Stimulated activated CD4-positive, alpha-beta T cell treated with anti-CD3 and anti-CD28 coated beads, TNF-alpha, amount 100 ng/mL, for 24 hours (primary cell): ENCODE measurements around the gene FLT3LG.

Source experiments
- DNase-seq, 3 experiments: peaks; one replicate each; pipeline ENCODE4 v3.0.0-alpha.2; 2020; ENCODE audit warnings: low read depth in 3 of 3

The FLT3LG gene

DNA sequence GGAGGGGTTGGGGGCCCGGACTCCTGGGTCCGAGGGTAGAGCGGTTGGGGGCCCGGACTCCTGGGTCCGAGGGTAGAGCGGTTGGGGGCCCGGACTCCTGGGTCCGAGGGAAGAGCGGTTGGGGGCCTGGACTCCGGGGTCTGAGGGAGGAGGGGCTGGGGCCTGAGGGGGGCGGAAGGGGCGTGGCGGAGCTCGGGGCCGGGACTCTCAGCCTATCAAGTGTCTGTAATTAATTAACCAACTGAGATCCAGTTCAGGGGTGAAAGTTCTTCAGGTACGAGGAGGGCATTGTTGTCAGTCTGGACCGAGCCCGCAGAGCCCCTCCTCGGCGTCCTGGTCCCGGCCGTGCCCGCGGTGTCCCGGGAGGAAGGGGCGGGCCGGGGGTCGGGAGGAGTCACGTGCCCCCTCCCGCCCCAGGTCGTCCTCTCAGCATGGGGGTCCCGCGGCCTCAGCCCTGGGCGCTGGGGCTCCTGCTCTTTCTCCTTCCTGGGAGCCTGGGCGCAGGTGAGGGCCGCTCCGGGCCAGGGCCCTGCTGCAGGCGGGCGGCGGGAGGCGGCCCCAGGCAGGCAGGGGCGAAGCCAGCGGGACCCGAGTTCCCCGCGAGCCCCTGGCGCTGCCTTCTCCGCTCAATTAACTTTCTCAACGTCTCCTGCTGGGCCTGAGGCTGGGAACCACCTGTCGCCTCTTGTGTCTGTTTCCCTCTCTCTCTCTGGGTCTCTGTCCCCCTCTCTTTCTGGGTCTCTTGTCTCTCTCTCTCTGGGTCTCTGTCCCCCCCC lies 39.1 kb downstream of the FLT3LG start:
- peak in 1 of 3 experiments; percentile 34 for DNase-seq

- no peak for DNase-seq
Measured at GRCh38 chr19:49513746-49514118, 39.7 kb downstream of the FLT3LG start.

GRCh38 chr19:49514151-49514550 lies 40.1 kb downstream of the FLT3LG start:
- DNase-seq, result no peak

- no peak for DNase-seq
Measured at GRCh38 chr19:49515767-49516166, 41.8 kb downstream of the FLT3LG start.

DNA sequence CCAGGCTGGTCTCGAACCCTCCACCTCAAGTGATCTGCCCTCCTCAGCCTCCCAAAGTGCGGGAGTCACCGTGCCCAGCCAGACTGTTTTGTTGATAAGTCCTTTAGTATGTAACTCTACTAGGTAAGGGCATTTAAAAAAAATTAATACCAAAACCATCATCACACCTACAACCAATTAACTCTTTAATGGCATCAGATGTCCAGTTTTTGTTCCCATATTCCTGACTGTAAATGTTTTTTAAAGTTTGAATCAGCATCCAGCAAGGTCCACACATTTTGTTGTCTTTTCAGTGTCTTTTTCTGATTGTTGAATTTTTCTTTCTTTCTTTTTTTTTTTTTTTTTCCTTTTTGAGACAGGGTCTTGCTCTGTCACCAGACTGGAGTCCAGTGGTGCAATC lies 44.0 kb downstream of the FLT3LG start:
- no peak for DNase-seq

- DNase-seq, result no peak
Measured at GRCh38 chr19:49520705-49521319, 46.8 kb downstream of the FLT3LG start.

GRCh38 chr19:49524812-49525455 lies 50.9 kb downstream of the FLT3LG start:
- DNase-seq, result no peak

- DNase-seq, result no peak
Measured at GRCh38 chr19:49528211-49528771, 54.3 kb downstream of the FLT3LG start.

GRCh38 chr19:49530708-49531107 lies 56.7 kb downstream of the FLT3LG start:
- DNase-seq, result no peak

DNA sequence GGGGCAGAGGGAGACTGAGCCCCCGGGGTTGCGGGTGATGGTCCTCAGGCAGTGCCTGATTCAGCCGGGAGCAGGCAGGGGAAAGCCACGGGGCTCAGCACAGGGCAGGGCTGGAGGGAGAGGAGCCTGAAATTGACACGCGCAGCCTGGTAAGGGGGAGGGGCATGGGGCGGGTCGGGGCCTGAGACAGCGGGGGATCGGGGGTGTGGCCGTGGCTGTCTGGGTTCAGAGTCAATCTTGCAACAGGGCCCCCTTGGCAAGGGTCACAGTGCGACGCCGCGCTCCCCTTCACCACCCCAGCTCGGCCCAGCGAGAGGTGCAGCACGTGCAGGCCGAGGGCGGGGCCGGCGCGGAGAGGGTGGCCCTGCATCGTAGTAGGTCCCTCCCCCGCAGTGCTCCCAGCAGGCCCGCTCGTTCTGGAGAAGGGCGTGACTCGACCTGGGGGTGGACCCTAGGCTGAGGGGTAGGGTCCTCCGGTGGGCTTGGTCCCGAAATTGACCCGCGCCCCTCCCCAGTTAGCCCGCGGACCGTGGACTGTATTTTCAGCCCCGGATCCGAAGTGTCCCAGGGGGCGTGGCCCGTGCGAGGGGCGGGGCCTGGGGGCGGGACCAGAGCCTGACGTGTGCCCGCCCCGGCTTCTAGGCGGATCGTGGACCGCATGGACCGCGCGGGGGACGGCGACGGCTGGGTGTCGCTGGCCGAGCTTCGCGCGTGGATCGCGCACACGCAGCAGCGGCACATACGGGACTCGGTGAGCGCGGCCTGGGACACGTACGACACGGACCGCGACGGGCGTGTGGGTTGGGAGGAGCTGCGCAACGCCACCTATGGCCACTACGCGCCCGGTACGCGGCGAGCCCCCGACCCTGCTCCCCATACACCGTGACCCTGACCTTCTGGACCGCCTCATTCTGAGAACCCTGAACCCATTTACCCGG lies 59.8 kb downstream of the FLT3LG start:
- peak; percentile 61 to 82 (median 65) for DNase-seq

DNA sequence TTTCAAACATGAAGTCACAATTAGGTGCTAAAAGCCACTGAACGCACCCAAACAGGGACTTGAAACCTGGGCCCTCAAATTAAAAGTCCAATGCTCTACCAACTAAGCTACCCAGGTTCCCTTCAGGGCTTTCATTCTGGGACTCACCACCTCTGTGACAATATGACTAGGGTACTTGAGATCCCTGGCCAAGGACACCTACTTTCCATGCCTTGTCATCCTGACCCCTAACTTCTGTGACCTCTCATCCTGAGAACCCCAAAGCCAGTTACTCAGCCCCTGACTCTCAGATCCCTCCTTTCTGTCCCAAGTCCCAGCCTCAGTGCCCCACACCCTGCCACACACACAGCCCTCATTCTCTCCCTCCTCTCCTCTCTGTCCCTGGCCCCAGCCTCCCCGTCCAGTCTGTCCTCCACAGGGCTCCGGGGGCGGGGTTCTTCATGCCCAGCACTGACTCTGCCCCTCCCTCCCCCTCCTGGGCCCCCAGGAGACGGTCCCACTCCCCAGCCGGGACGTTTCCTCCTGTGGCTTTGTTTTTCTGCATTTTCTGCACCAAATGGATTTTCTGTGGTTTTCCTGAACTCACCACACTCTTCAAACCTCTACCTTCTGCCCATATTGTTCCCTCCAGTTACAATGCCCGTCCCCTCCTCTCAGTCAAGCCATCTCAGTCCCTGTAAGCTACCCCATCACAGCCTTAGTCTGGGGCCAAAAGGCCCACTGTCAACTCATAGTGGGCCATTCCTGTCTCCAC lies 60.8 kb downstream of the FLT3LG start:
- no peak for DNase-seq
